Measurements from ENCODE around the gene ZFAND5. TPM values are rescaled to one million over a fixed set of nuclear protein-coding genes. Genes with fewer than 3 reads are reported as not detected.
A peak's percentile ranks its signal among the peaks of the same experiment; 100 is the strongest.

Gene ZFAND5
- total and polyA plus RNA-seq, 2 of the 13 experiments (the other 11 are each of a cell fraction or from before 2014, with no cell fraction given) = 53.4 to 60.2 TPM

DNA sequence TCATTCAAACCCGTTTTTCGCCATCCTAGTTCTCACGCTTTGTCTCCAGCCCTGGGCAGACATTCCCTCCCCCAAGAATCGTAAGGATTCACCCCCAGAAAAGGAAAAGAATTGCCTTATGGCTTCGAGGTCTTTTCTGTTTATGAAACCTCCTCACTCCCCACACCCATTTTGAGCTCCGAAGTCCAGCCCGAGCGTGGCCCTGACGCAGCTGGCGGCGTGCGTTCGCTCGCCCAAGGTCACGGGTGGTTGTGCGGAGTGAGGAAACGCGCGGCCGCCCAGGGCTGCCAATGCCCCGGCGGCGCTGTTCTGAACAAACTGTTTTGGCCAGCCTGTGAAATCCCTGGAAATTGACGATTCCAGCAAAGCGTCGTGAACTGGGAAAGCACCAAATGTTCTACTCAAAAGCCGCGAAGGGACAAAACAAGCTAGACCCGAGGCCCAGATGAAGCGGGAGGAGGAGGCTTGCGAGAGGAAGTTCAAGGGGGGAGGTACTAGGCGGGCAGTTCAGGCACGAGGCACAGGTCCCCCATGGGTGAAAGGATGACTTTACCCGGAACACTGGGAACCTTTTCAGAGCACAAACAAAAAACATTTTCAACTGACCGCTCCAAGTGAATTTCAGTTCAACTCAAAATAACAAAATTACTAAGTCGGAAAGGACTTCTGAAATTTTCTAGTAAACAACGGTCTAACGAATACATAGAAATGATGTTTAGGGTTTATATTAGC, 683 bp upstream of the ZFAND5 start (continued):
- TF ChIP-seq TAF15 (IDR thresholded peaks at IDR 0.05; ENCODE audit: low read depth, low read length, poor library complexity, severe bottlenecking) (no peak), ISL2 (CRISPR knock-in tag; IDR thresholded peaks at IDR 0.05) (no peak), MAFK (conservative IDR thresholded peaks at IDR 0.05 in 1 of 2, IDR thresholded peaks at IDR 0.05 in 1 of 2; ENCODE audit: low read length in 2 of 2) (no peak), NKX3-1 (CRISPR knock-in tag; IDR thresholded peaks at IDR 0.05) (no peak), PHB2 (IDR thresholded peaks at IDR 0.05; ENCODE audit: partially characterized antibody) (no peak), ZNF891 (CRISPR knock-in tag; IDR thresholded peaks at IDR 0.05) (peak; percentile 60; the same call in 1 of the 2 replicates), ZNF569 (CRISPR knock-in tag; IDR thresholded peaks at IDR 0.05; ENCODE audit: borderline replicate concordance) (no peak), ZNF703 (CRISPR knock-in tag; IDR thresholded peaks at IDR 0.05; ENCODE audit: borderline replicate concordance) (no peak; the same call in 1 of the 2 replicates), SOX13 (IDR thresholded peaks at IDR 0.05) (no peak), SOX13 (CRISPR knock-in tag; conservative IDR thresholded peaks at IDR 0.05 in 1 of 2, IDR thresholded peaks at IDR 0.05 in 1 of 2) (peak in 1 of 2 experiments; percentile 46; a peak in 2 of 4 replicates), MEF2D (CRISPR knock-in tag; IDR thresholded peaks at IDR 0.05) (peak; percentile 93; the same call in 1 of the 2 replicates), ZNF556 (CRISPR knock-in tag; IDR thresholded peaks at IDR 0.05; ENCODE audit: borderline replicate concordance) (peak; percentile 43; the same call in 1 of the 2 replicates), ZNF563 (CRISPR knock-in tag; IDR thresholded peaks at IDR 0.05) (no peak), PRMT3 (CRISPR knock-in tag; IDR thresholded peaks at IDR 0.05; ENCODE audit: borderline replicate concordance, low read depth) (0 out of 2 replicates have a peak, but pooled peaks have one; percentile 74), MXD4 (CRISPR knock-in tag; IDR thresholded peaks at IDR 0.05) (peak; percentile 39; the same call in 1 of the 2 replicates), ZNF121 (CRISPR knock-in tag; IDR thresholded peaks at IDR 0.05) (no peak), HNRNPK (IDR thresholded peaks at IDR 0.05; ENCODE audit: low read depth, low read length, poor library complexity, severe bottlenecking) (no peak), TAF1 (CRISPR knock-in tag; IDR thresholded peaks at IDR 0.05) (no peak; the same call in none of the 2 replicates), PHF5A (CRISPR knock-in tag; IDR thresholded peaks at IDR 0.05; ENCODE audit: low read depth, unreplicated experiment) (no peak), RARA (CRISPR knock-in tag; IDR thresholded peaks at IDR 0.05) (peak; percentile 33; the same call in 1 of the 2 replicates), ZNF329 (CRISPR knock-in tag; IDR thresholded peaks at IDR 0.05; ENCODE audit: low read depth) (peak; percentile 62; the same call in 1 of the 2 replicates)
- TF ChIP-seq, protein P1, sequence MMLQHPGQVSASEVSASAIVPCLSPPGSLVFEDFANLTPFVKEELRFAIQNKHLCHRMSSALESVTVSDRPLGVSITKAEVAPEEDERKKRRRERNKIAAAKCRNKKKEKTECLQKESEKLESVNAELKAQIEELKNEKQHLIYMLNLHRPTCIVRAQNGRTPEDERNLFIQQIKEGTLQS (CRISPR knock-in tag; IDR thresholded peaks at IDR 0.05) = no peak
- TF ChIP-seq, protein P2, sequence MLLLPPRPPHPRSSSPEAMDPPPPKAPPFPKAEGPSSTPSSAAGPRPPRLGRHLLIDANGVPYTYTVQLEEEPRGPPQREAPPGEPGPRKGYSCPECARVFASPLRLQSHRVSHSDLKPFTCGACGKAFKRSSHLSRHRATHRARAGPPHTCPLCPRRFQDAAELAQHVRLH (CRISPR knock-in tag; IDR thresholded peaks at IDR 0.05; ENCODE audit: borderline replicate concordance, low read depth) = no peak
- TF ChIP-seq, protein P3, sequence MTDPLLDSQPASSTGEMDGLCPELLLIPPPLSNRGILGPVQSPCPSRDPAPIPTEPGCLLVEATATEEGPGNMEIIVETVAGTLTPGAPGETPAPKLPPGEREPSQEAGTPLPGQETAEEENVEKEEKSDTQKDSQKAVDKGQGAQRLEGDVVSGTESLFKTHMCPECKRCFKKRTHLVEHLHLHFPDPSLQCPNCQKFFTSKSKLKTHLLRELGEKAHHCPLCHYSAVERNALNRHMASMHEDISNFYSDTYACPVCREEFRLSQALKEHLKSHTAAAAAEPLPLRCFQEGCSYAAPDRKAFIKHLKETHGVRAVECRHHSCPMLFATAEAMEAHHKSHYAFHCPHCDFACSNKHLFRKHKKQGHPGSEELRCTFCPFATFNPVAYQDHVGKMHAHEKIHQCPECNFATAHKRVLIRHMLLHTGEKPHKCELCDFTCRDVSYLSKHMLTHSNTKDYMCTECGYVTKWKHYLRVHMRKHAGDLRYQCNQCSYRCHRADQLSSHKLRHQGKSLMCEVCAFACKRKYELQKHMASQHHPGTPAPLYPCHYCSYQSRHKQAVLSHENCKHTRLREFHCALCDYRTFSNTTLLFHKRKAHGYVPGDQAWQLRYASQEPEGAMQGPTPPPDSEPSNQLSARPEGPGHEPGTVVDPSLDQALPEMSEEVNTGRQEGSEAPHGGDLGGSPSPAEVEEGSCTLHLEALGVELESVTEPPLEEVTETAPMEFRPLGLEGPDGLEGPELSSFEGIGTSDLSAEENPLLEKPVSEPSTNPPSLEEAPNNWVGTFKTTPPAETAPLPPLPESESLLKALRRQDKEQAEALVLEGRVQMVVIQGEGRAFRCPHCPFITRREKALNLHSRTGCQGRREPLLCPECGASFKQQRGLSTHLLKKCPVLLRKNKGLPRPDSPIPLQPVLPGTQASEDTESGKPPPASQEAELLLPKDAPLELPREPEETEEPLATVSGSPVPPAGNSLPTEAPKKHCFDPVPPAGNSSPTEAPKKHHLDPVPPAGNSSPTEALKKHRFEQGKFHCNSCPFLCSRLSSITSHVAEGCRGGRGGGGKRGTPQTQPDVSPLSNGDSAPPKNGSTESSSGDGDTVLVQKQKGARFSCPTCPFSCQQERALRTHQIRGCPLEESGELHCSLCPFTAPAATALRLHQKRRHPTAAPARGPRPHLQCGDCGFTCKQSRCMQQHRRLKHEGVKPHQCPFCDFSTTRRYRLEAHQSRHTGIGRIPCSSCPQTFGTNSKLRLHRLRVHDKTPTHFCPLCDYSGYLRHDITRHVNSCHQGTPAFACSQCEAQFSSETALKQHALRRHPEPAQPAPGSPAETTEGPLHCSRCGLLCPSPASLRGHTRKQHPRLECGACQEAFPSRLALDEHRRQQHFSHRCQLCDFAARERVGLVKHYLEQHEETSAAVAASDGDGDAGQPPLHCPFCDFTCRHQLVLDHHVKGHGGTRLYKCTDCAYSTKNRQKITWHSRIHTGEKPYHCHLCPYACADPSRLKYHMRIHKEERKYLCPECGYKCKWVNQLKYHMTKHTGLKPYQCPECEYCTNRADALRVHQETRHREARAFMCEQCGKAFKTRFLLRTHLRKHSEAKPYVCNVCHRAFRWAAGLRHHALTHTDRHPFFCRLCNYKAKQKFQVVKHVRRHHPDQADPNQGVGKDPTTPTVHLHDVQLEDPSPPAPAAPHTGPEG (CRISPR knock-in tag; IDR thresholded peaks at IDR 0.05) = no peak

Data from HepG2 (cell line).